Fibroblast of pulmonary artery (primary cell): ENCODE results near the gene KLC4.

Experiments used
- DNase-seq: peaks from one replicate; pipeline ENCODE4 v3.0.0-alpha.2; 2010; ENCODE audit warnings: low read depth
- H3K4me3 ChIP-seq: replicated peaks from 2 replicates; pipeline ENCODE4 v1.5.1; 2011; ENCODE audit warnings: low read depth, mild to moderate bottlenecking, control low read depth, low read length, moderate library complexity
- CTCF ChIP-seq: IDR thresholded peaks from 2 replicates; pipeline ENCODE4 v1.5.1; 2011; ENCODE audit warnings: mild to moderate bottlenecking, control low read depth, low read length, inconsistent platforms; ENCODE audit errors: missing control alignments

KLC4 gene

GRCh38 chr6:43059168-43060033, at the start of gene KLC4, which contains the start of gene MRPL2:
Gene KLC4, plus strand, starts transcription at chr6:43059631. Its CDS starts 1,705 bp downstream, at chr6:43061336.
Gene MRPL2, minus strand, starts transcription at chr6:43059434. Its CDS starts 53 bp downstream, at chr6:43059381.
- peak within 1 kb of the TSS; percentile 99 for H3K4me3 ChIP-seq
- TF ChIP-seq CTCF, result no peak
- DNase-seq, result peak; percentile 99

- DNase-seq, result no peak
- no peak for TF ChIP-seq CTCF
- no peak overlapping the region for H3K4me3 ChIP-seq
Observed at GRCh38 chr6:43011207-43011606, 48.2 kb upstream of the KLC4 start.

- no peak for TF ChIP-seq CTCF
- peak overlapping the region; percentile 84 for H3K4me3 ChIP-seq
- DNase-seq, result no peak
Observed at GRCh38 chr6:43012364-43012763, 47.1 kb upstream of the KLC4 start.

- no peak for TF ChIP-seq CTCF
- peak overlapping the region; percentile 84 for H3K4me3 ChIP-seq
- DNase-seq, result peak; percentile 23
Observed at GRCh38 chr6:43013097-43013842, 46.2 kb upstream of the KLC4 start.

GRCh38 chr6:43013843-43014433, 45.5 kb upstream of the KLC4 start, which contains the start of the genes KLHDC3 and MEA1:
Gene KLHDC3, plus strand, starts transcription at chr6:43014249. Its CDS starts 2,944 bp downstream, at chr6:43017193.
Gene MEA1, minus strand, starts transcription at chr6:43013946. Its CDS starts 133 bp downstream, at chr6:43013813.
- DNase-seq, result peak; percentile 100
- TF ChIP-seq CTCF, result no peak
- peak within 1 kb of the TSS; percentile 84 for H3K4me3 ChIP-seq

- DNase-seq, result peak; percentile 46
- peak overlapping the region; percentile 84 for H3K4me3 ChIP-seq
- no peak for TF ChIP-seq CTCF
Observed at GRCh38 chr6:43014434-43014909, 45.0 kb upstream of the KLC4 start.
